HG03280 (cell line): Measurements from ENCODE around the gene SLC1A7.

Experiments
- ATAC-seq: cut with Tn5 transposase; IDR thresholded peaks from one replicate; pipeline ENCODE4 v1.9.1; 2021; ENCODE audit warnings: mild to moderate bottlenecking, moderate library complexity; ENCODE audit not compliant: unreplicated experiment

SLC1A7 gene

DNA sequence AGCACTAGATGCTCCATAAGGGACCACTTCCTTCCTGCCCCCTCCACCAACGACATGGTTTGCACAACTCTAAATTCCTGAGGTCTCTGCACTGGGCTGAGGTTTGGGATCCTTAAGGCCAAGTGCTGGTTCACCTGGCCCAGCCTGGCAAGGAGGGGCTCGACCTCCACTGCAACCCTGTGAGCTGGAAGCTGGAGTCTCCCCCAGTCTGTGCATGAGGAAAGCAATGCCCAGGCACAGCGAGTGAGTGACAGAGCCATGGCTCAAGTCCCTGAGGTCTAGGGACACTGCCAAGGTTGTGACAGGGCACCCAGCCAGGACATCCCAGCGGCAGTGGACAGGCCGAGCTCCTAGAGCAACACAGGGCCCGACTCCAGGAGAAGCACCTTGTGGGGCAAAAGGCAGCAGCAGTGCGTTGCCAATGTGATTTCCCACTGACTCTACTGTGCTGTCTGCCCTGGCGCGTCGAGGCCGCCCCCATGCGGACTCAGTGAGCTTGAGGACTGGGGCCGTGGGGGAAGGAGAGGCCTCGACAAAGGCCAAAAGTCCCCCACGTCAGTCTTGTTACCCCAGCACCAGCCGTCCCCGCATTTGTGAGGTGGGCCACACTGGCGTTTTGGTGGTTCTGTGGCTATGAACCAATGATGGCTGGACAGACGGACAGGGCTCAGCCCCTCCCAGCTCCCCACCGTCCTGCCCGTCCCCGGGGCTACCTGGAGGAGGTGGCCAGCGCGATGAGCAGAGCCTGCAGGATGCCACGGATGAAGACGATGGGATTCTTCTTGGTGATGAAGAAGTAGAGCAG, 50.4 kb downstream of the SLC1A7 start:
- no peak for ATAC-seq

DNA sequence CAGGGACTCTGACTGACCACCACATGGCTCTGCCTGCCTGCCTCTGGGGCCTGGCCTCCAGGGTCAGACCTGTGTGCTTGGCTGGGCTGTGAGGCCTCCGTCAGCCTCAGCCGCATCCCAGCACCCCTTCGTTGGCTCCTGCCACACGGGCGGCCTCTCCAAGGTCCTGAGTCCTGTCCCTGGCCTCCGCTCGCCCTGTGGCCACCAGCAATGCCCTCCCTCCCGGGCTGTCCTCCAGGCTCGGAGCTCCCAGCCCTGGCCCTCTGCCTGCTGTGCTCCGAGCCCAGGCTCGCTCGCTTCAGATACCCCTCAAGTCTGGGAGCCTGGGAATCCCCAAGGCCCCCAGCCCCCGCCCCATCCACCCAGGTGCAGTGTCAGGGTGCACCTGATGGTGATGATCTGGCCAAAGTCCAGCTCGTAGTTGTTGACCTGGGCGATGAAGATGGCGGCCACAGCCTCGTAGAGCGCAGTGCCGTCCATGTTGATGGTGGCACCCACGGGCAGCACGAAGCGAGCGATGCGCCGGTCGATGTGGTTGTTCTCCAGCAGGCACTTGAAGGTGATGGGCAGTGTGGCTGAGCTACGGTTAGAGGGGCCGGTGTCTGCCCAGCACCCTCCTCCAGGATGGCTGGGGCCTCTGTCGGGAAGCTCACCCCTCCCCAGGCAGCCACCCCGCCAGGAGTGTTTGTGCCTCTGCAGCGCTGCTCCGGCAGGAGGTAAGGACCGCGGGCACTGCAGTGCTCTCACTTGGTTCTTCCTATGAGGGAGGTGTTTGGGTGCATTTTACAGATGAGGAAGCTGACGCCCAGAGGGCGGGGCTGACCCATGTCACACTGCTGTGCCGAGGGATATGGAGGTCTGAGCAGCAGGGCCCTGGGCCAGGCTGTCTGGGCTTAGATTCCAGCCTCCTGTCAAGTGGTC, 52.0 kb downstream of the SLC1A7 start:
- no peak for ATAC-seq

DNA sequence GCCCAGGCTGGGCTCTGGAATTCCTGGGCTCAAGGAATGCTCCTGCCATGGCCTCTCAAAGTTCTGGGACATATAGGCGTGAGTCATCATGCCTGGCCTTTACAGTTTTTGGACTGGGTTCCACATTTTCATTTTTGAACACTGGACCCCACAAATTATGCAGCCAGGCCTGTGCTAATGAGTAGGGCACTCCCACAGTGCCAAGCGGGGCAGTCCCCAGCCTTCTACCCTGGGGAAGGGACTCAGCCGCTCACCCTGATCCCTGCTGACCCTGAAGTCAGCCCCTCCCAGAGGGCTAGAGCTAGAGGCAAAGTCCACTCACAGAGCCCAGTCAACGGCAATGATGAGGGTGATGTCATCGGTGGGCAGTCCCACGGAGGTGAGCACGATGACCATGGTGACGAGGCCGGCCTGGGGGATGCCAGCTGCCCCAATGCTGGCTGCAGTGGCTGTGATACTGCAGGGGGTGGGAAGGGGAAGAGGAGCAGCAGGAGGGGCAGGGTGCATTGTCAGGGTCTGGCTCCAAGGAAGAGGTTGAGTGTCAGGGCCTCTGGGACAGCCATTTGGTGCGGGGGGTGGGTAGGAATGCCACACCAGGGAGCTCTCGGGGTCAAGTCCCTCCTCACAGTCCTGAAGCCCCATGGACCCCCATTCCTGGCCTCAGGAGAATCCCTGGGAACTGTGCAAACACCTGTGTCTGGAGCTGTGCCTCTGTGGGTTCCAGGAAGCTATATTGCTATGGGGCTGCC, 52.8 kb downstream of the SLC1A7 start:
- no peak for ATAC-seq

DNA sequence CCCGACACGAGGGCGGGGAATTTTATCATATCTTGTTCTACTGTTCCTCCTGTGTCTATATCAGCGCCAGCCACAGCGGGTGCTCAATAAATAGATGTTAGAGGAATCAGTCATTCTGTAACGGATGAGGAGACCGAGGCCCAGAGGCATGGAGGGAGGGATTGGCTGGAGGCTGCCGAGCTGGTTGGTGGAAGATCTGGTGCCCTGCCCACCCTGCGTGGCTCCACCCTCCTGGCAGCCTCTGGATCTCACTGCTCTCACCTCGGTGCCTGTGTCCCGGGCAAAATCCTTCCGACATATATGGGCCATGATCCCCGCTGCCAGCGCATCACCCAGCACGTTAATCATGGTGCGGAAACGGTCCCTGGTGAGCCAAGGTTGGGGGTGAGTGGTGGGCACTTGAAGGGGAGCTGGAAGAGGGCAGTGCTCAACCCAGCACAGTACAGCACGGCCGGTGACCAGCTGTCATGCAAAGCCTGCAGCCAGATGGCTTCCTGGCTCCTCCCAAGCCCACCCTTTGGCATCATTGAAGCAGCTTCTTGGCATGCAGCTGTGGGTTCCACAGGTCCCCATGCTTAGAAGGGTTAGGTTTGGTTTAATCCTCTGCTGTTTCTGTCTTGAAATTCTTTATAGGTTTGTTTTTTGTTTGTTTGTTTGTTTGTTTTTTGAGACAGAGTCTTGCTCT, 53.7 kb downstream of the SLC1A7 start:
- no peak for ATAC-seq

DNA sequence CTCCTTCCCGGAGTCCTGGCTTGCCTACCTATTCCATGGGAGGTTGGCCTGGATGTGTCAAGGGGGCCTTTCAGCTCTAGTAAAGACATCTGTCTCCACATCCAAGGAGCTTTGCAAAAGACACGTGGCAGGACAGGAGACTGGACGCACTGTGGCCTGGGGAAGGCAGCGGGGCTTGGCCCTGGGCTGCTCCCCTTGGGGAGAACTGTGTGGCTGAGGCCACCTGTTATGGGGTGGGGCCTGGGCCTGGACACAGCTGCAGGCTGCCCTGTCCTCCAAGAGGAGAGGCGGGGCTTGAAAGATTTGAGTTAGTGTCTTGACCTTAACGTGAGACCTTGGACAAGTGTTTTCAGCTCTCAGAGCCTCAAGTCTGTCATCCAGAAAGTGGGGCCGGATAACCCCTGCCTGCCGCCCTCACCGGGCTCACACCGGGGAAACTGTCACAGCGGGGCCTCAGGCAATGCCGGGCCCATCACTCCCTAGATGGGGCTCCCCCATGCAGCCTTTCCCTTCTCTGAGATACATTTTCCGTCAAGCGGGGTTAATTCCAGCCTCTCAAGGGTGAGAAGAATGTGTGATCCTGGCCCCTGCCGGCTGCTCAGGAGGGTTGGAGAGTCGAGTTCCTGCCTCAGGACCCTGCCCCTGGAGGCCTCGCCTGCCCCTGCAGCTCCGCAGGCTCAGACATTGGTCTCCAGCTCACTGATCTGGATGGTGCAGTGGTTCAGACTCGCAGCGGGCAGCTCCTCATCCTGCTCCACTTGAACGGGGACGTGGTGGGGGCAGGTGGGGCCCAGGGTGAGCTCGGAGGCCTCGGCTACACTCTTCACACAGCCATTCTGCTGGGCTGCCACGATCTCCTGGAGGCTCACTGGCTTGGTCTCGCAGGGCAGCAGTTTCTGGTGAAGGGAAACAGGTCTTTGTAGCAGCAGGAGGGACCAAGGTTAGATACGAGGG, 54.8 kb downstream of the SLC1A7 start:
- ATAC-seq = no peak

DNA sequence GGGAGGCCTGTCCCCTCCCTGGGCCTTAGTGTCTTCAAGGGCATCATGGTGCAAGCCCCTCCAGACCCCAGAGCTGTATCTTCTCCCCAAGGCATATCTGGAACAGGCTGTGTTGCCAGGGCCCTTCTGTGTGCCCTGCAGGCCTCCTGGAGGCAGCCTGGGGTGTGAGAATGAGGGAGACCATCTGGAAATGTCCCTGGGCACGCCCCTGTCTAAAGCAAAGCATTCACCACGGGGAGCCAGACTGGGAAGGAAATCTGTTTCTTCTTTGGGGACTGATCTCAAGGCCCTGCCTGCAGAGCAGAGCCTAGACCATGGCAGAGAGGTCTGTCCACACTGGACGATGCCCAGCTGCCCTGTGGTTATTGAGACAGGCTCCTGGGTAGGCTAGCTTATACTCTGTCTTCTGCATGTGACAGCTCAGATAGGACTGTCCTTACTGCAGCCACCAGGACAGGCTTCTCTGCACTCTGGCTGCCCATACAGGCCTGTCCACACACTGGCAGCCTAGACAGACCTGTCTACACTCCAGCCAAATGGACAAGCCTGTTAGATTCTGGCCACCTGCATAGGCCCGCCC, 55.9 kb downstream of the SLC1A7 start:
- ATAC-seq = no peak

DNA sequence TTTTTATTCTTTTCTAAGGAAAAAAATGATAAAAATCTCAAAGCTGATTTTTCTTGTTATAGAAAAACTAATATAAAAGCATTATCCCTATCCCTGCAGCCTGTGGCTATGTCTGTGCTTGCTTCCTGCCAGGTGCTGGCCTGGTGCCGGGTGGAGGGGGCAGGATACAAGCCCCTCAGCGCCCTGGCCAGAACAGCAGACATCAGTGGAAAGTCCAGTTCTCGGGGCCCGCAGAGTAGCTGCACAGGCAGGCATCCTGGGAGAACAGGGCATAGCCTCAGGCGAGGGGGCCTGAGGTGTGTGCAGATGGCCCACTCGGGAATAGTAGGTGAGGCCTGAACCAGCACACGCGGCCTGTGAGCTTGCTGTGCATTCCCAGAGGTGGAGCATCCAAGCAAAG, 57.0 kb downstream of the SLC1A7 start:
- no peak for ATAC-seq

DNA sequence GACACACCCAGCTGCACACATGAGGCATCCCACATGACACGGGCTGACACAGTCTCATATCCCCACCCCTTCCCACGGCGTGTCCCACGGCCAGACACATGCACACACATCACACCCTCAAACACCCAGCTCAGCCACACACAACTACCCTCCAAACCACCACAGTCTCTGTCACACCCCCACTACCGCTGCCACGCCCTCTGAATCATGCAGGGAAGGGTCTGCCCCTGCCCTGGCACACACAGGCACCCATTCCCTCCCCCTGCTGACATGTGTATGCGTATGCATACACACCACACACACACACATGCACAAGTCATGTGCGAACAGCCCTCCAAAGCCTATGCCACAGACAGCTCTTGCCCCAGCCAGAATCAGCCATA, 57.9 kb downstream of the SLC1A7 start:
- no peak for ATAC-seq

DNA sequence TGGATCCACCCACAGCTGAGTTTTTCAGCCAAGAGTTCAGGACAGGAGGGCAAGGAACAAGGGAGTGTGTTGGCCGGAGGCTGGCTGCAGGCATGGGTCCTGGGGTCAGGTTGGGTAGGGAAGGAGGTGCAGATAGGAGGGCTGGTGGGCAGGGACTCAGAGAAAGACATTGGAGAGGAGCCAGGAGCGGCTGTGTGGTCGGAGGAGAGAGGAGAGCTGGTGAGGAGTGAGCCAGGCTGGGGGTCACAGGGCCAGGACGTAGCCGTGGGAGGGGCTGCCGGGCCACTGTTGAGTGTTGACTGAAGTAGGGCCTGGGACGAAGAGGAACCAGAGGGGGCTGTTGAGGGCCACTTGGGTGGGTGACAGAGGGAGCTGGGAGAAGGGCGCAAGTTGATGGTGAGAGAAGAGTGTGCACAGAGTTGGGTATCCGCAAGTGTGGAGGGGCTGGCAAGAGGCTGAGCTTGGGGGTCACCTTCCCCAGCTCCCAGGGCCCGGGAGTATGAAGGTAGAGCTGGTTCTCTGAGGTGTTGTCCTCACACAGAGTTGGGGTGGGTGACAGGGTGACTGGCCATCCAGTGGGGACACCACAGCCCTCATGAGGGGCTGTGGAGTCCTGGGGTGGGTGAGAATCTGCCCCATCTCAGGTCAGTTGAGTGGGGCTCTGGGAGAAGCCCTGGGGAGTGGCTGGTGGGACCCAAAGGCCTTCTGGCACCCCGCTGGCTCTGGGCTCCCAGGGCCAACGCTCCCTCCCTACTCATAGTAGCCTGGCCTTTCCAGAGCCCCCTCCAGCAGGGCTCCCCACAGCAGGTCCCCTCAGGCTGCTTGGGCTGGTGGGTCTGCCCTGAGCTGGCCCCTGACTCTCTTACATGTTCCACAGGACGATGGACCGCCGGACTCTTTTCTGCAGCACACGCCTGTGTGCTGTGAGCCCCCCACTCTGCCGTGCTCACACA, 58.5 kb downstream of the SLC1A7 start:
- no peak for ATAC-seq

DNA sequence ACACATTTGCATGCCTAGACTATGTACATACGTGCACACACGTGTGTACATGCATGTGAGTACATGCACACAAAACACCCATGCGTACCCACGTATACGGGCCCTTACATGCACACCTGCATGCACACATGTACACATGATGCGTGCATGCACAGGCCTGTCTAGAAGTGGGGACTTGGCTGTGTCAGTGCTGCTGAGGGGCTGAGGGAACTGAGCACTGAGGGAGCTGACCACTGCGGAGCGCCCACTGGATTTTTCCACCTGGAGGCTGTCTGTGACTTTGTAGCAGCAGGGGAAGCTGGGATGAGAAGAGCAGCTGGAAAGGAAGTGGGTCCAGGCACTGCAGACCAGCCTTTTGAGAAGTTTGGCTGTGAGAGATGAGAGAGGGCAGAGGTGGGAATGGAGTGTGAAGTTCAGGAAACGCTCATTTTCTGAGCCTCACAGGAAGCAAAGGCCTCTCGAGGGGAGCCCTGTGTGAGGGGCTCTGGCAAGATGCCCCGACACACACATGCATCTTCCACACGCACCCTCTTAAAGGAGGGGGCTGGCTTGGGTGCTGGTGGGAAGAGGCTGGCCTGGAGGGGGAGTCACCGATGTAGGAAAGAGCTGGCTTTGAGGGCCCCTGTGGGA, 59.5 kb downstream of the SLC1A7 start:
- no peak for ATAC-seq

DNA sequence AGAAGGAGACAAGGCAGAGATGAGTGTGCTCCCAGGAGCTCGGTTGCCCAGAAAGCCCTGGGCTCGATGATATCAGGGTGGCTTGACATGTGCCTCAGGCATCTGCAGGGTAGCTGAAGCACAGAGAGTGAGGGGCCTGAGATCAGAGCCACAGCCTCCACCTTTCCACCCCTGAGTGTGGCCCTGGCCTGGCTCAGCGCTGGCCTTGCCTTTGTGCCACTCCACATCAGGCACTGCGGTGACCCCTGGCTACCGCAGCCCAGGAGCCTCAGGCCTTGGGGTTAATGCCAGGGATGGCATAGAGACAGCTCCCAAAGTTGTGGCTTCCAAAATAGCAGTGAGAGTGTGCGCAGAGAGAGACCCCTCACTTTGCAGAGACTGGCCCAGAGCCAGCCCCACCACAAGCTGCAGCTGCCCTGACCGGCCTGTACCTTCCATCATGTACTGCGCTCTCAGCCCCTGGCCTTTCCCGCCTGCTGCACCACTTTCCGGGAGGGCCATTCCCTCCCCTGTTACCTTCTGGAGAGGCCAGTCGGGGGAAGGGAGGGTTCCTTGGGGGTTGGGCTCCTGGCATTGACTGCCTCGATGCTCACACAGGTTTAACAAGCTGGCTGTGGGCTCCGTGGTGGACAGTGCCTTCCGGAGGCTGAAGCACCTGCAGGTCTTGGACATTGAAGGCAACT, 60.9 kb downstream of the SLC1A7 start:
- ATAC-seq = no peak

DNA sequence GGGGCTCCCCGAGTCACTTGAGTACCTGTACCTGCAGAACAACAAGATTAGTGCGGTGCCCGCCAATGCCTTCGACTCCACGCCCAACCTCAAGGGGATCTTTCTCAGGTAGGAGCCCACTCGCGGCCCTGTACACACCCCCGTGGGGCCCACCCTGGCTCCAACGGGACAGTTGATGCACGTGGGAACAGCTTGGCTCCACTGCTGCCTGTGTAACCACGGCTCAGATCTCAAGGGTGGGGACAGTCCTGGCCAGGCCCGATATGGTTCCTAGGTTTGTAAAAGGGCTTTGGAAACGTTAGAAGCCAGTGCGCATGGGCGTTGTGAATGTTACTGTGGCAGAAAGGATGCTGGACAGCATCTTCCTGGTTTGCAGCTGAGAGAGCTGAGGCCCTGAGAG, 61.7 kb downstream of the SLC1A7 start:
- no peak for ATAC-seq

DNA sequence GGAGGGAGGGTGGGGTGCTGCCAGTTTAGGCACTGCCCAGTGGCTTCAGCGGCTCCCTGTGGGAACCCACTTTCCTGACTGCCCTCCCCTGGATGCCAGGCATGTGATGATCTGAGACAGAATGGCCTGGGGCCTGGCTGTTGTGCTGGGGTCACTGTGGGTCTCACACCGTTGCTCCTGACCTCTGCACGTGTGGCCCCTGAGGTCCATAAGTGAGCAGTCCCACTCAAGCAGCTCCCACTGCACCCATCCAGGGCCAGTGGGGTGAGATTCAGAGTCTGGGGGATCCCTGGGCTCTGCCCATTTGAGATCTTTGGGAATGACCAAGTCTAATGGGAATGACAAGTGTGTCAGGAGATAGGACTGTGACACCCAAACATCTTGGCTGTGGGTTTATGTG, 62.4 kb downstream of the SLC1A7 start:
- no peak for ATAC-seq

DNA sequence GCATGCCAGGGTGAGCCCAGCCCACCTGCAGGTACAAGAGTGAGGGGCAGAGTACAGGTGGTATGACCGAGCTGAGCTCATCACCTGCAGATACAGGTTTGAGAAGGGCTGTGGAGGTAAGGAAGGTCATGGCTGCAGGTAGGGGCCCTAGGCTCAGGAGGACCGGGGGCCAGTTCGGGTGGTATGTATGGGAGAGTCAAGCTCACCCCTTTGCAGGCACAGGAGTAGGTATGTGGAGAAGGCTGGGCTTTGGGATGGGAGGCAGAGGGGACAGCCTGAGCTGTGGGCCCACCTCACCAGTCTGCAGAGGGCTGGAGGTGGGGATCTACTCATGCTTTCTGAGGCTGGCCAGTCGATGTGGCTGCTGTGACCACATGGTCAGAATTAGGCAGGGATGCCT, 63.2 kb downstream of the SLC1A7 start:
- ATAC-seq = no peak

DNA sequence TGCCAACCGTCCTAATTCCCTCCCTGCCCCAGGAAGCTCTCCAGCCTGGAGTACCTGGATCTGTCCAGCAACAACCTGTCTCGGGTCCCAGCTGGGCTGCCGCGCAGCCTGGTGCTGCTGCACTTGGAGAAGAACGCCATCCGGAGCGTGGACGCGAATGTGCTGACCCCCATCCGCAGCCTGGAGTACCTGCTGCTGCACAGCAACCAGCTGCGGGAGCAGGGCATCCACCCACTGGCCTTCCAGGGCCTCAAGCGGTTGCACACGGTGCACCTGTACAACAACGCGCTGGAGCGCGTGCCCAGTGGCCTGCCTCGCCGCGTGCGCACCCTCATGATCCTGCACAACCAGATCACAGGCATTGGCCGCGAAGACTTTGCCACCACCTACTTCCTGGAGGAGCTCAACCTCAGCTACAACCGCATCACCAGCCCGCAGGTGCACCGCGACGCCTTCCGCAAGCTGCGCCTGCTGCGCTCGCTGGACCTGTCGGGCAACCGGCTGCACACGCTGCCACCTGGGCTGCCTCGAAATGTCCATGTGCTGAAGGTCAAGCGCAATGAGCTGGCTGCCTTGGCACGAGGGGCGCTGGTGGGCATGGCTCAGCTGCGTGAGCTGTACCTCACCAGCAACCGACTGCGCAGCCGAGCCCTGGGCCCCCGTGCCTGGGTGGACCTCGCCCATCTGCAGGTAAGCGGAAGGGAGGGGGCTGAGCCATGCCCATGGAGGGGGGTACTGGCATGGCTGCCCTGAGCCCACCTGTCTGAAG, 63.9 kb downstream of the SLC1A7 start:
- ATAC-seq = no peak

DNA sequence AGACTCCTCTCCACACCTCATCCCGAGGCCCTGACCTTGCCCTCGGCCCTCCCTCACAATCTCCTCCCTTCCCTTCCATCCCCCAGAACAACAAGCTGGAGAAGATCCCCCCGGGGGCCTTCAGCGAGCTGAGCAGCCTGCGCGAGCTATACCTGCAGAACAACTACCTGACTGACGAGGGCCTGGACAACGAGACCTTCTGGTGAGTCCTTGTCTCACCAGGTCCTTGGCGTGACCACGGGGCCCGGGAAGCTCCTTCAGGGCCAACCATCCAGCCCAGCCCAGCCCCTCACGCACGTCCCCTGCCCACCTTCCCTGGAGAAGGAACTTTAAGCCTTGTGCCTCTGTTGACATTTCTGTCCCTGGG, 64.9 kb downstream of the SLC1A7 start:
- ATAC-seq = no peak
